Measurements from ENCODE around the gene ANKDD1B. TPM values are rescaled to one million over a fixed set of nuclear protein-coding genes. Genes with fewer than 3 reads are reported as not detected.

The ANKDD1B gene
- total RNA-seq, 2 donors from 2014 or later: 1.6 TPM; not detected in 1

DNA sequence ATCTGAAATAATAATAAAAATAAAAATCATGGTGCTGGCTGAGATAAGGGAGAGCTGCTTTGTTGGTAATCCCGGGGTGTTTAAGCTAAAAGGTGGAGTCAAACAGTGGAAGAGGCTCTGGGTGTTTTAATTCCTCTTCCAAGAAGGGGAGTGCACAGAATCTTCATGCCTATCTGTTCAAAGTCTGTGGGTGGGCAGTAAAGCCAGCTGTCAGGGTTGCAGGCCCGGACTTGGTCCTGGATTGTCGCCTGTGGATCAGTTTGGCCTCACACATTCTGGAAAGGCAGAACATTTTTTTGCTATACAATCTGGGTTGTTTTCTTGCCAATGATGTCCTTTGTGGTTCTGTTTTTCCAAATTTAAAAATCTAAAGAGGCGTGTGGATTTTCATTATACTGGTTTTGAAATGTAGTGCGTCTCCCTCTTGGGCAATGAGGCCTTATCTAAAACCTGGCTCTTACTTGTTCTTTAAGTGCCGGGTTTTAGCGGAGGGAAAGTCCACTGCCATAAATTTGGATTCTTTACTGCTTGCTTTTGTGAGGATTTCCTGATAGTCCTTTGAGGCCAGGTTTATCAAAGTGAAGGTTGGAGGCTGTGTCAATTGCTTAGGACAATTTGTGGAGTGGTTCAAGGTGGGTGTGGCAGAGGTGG is 5.8 kb downstream of the ANKDD1B start:
- Histone ChIP-seq H3K27ac (no peak overlapping the region), H3K9me3 (no peaks in the 10 kb centered on the region), H3K4me1 (ENCODE audit: control insufficient read depth in 1 of 2, low read depth in 2 of 2) (no peaks in the 10 kb centered on the region), H3K4me3 (no peak overlapping the region), H3K36me3 (no peaks in the 10 kb centered on the region), H3K27me3 (replicated peaks; ENCODE audit: insufficient read depth) (no peaks in the 10 kb centered on the region)
- TF ChIP-seq, protein P1, sequence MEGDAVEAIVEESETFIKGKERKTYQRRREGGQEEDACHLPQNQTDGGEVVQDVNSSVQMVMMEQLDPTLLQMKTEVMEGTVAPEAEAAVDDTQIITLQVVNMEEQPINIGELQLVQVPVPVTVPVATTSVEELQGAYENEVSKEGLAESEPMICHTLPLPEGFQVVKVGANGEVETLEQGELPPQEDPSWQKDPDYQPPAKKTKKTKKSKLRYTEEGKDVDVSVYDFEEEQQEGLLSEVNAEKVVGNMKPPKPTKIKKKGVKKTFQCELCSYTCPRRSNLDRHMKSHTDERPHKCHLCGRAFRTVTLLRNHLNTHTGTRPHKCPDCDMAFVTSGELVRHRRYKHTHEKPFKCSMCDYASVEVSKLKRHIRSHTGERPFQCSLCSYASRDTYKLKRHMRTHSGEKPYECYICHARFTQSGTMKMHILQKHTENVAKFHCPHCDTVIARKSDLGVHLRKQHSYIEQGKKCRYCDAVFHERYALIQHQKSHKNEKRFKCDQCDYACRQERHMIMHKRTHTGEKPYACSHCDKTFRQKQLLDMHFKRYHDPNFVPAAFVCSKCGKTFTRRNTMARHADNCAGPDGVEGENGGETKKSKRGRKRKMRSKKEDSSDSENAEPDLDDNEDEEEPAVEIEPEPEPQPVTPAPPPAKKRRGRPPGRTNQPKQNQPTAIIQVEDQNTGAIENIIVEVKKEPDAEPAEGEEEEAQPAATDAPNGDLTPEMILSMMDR (IDR thresholded peaks at IDR 0.05): no peak
- DNase-seq (ENCODE audit: low spot score) (no peak), ATAC-seq (ENCODE audit: insufficient number of reproducible peaks, low FRiP score, low read depth) (no peak)

DNA sequence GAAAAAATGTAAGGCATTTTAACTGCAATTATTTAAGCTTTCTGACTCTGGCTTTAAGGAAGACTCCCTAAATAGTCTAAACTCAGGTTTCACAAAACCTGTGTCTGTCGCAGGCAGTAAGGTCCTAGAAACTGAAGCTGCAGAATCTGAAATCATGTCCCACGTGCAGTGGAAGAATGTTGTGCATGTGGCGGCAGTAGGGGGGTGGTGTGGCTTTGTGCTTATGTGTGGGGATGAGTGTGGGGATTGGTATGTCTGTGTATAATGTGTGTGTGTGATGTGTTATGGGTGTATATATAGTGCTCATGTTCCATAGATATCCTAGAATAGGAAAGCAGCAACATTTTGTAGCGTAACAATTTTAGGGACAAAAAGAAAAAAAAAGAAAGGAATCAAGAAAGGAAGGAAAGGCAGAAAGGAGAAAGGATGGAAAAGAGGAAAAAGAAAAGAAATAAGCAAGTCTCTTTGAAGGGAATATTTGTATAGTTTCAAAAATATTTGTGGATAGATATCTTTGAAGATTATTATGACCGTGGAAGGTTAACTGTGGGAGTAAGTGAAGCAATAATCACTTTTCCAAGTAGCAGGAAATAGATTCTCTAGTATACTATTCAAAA is 6.6 kb downstream of the ANKDD1B start:
- no peak for DNase-seq (ENCODE audit: low spot score)
- ATAC-seq (ENCODE audit: insufficient number of reproducible peaks, low FRiP score, low read depth): no peak
- H3K27ac ChIP-seq: no peak overlapping the region

DNA sequence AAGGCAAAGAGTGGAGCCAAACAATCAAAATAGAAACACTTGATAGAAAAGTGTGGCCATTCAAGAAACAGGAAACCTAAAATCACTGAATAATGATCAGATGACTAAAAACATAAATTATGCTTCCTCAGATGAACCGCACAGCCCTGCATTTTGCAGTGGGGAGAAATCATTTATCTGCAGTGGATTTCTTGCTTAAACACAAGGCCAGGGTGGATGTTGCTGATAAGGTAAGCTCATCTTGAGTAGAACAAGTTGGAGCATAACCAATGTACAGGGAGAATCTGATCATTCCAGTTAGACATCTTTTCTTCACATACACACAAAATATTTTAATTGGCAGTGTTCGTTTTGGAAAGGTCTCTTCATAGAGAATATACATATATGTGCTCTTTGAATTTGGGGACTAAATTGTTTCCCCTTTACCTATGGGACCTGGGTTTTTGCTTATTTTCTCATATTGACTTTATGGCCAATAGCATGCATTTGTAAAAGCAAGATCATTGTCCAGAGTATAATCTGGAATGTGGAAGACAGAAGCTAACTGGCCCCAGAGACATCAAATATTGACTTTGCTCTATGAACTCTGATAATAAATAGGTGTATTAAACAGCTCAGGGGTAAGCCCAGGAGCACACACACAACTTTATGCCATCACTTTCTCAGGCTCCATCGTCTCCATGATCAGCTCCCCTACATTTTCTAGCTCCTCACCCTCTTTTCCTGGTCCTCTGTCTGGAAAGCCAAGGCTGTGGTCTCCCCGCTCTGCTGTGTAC is 9.1 kb downstream of the ANKDD1B start:
- TF ChIP-seq, protein P1 (IDR thresholded peaks at IDR 0.05): no peak
- H3K27me3 ChIP-seq (replicated peaks; ENCODE audit: insufficient read depth): no peaks in the 10 kb centered on the region
- DNase-seq (ENCODE audit: low spot score): no peak
- no peak for ATAC-seq (ENCODE audit: insufficient number of reproducible peaks, low FRiP score, low read depth)
- H3K4me1 ChIP-seq (ENCODE audit: control insufficient read depth in 1 of 2, low read depth in 2 of 2): no peaks in the 10 kb centered on the region
- H3K36me3 ChIP-seq: no peaks in the 10 kb centered on the region
- no peak overlapping the region for H3K27ac ChIP-seq
- no peak overlapping the region for H3K4me3 ChIP-seq
- H3K9me3 ChIP-seq: no peaks in the 10 kb centered on the region

More for the DNA sequence above, 6.6 kb downstream of the ANKDD1B start:
- no peaks in the 10 kb centered on the region for H3K27me3 ChIP-seq (replicated peaks; ENCODE audit: insufficient read depth)
- H3K4me3 ChIP-seq: no peak overlapping the region
- no peaks in the 10 kb centered on the region for H3K4me1 ChIP-seq (ENCODE audit: control insufficient read depth in 1 of 2, low read depth in 2 of 2)
- H3K36me3 ChIP-seq: no peaks in the 10 kb centered on the region
- TF ChIP-seq, protein P1 (IDR thresholded peaks at IDR 0.05): no peak
- H3K9me3 ChIP-seq: no peaks in the 10 kb centered on the region

DNA sequence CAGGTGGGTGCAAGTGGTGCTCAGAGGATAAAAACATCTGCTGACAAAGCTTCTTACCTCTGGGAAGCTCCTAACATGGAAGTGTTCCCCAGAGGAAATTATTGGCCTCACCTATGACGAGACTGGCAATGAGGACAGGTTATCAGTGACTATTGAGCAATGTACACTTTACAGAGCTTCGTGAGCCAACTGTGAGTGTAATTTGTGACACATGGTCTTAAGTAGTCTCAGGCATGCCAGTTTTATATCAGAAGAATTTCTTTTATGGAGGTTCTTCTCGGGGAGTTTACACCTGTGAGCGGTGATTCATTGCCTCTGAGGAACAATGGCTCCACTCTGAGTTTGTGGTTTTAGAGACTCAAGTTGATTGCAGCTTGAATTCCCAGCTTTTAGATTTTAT is 11.3 kb downstream of the ANKDD1B start:
- Histone ChIP-seq H3K36me3 (no peaks in the 10 kb centered on the region), H3K27me3 (replicated peaks; ENCODE audit: insufficient read depth) (no peaks in the 10 kb centered on the region), H3K9me3 (no peaks in the 10 kb centered on the region), H3K4me3 (no peak overlapping the region), H3K27ac (no peak overlapping the region), H3K4me1 (ENCODE audit: control insufficient read depth in 1 of 2, low read depth in 2 of 2) (no peaks in the 10 kb centered on the region)
- ATAC-seq (ENCODE audit: insufficient number of reproducible peaks, low FRiP score, low read depth) (no peak), DNase-seq (ENCODE audit: low spot score) (no peak)
- TF ChIP-seq, protein P1 (IDR thresholded peaks at IDR 0.05): no peak

DNA sequence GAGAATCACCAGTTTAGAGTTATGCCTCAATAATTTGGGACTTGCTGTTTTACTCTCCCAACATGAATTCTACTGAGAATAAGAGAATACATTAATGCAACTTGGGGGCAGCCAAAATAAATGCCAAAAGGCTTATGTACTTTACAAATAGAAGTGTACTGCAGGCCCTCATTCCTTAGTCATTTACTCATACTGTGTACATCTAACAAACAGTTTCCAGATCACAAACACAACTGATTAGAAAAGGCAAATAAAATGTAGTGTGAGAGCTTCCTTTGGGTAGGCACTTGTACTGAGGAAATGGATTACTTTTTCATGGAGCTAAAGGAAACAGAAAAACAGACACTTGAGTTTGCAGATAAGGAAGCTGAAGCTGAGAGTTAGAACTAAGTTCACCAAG is 12.6 kb downstream of the ANKDD1B start:
- no peak overlapping the region for H3K27ac ChIP-seq
- DNase-seq (ENCODE audit: low spot score) (no peak), ATAC-seq (ENCODE audit: insufficient number of reproducible peaks, low FRiP score, low read depth) (no peak)
- H3K9me3 ChIP-seq: no peaks in the 10 kb centered on the region
- no peaks in the 10 kb centered on the region for H3K27me3 ChIP-seq (replicated peaks; ENCODE audit: insufficient read depth)
- H3K4me1 ChIP-seq (ENCODE audit: control insufficient read depth in 1 of 2, low read depth in 2 of 2): no peaks in the 10 kb centered on the region
- no peaks in the 10 kb centered on the region for H3K36me3 ChIP-seq
- no peak overlapping the region for H3K4me3 ChIP-seq
- TF ChIP-seq, protein P1 (IDR thresholded peaks at IDR 0.05): no peak
